HepG2 (cell line): ENCODE results near the gene TMEM184B. TPM values are rescaled to one million over a fixed set of nuclear protein-coding genes. Genes with fewer than 3 reads are reported as not detected.

Experiments
- KDM5A ChIP-seq: fragments of 200-600 bp; sonication (generic); IDR thresholded peaks from 2 replicates; pipeline ENCODE4 v1.7.0; 2018; ENCODE audit warnings: antibody characterized with exemption, mild to moderate bottlenecking, low read length, borderline replicate concordance
- SRSF4 ChIP-seq: fragments of 200-400 bp; formaldehyde crosslinking; IDR thresholded peaks from one replicate; pipeline ENCODE4 v1.6.1; 2018; ENCODE audit warnings: mild to moderate bottlenecking, low read depth, low read length, moderate library complexity; ENCODE audit not compliant: poor library complexity, severe bottlenecking
- ZHX2 ChIP-seq, 2 experiments: sonication (generic) in 1 of 2; formaldehyde crosslinking in 1 of 2; IDR thresholded peaks; 2 replicates each; pipeline versions ENCODE4 v1.6.1 to v1.9.0; 2014 to 2022; ENCODE audit warnings: antibody characterized with exemption in 1 of 2, borderline replicate concordance in 1 of 2, inconsistent platforms in 1 of 2, low read depth in 1 of 2, missing genetic modification reagents in 1 of 2
- ZNF101 ChIP-seq: sonication (generic); formaldehyde crosslinking; IDR thresholded peaks from 2 replicates; pipeline ENCODE4 v1.4.0; 2020; ENCODE audit warnings: mild to moderate bottlenecking, low read depth, missing genetic modification reagents, borderline replicate concordance
- ZSCAN25 ChIP-seq: sonication (generic); formaldehyde crosslinking; IDR thresholded peaks from 2 replicates; pipeline ENCODE4 v1.8.0; 2022; ENCODE audit warnings: mild to moderate bottlenecking, missing genetic modification reagents
- polyA plus RNA-seq, 8 experiments: library from polyadenylated mRNA; depleted of rRNA in 3 of 8; stranded (reverse) in 7 of 8; unstranded in 1 of 8; fragments of >200 nt; fragmentation: Illumina TruSeq in 4 of 8; extraction: Trizol in 4 of 8; gene quantifications; 2 replicates each; pipeline versions ENCODE4 v1.2.1 to v1.2.3, GENCODE V29; 2011 to 2016; ENCODE audit warnings: low read depth in 4 of 8, missing spikeins in 1 of 8, mixed read lengths in 1 of 8; ENCODE audit not compliant: insufficient read depth in 1 of 8
- total RNA-seq, 5 experiments: library from RNA; depleted of rRNA; stranded (reverse); fragments of >200 nt; fragmentation: Illumina TruSeq; extraction: Trizol; gene quantifications; 2 replicates each; pipeline ENCODE4 v1.2.3, GENCODE V29; 2016; ENCODE audit warnings: low read depth in 1 of 5

Gene TMEM184B
- total and polyA plus RNA-seq, 2 of the 13 experiments (the other 11 are each of a cell fraction or from before 2014, with no cell fraction given), result 15.9 to 16.0 TPM

GRCh38 chr22:38260761-38261681 is 11.8 kb downstream of the TMEM184B start (continued):
- TF ChIP-seq ZHX2 (IDR thresholded peaks at IDR 0.05; ENCODE audit: low read depth), result no peak
- no peak for TF ChIP-seq ZHX2 (CRISPR knock-in tag; IDR thresholded peaks at IDR 0.05; ENCODE audit: borderline replicate concordance)
- no peak for TF ChIP-seq ZNF101 (CRISPR knock-in tag)
- TF ChIP-seq KDM5A, result no peak
- 0 out of 2 replicates have a peak, but pooled peaks have one; percentile 62 for TF ChIP-seq ZSCAN25 (CRISPR knock-in tag)
- no peak for TF ChIP-seq SRSF4
- TF ChIP-seq, all 625 proteins: peak for 33
